ENCODE results near the gene FCHSD2.
"Not testable (repeated sequence)": the region's sequence is repeated elsewhere in the genome, so short reads cannot be mapped to it uniquely, and the experiment has no call there.

Gene FCHSD2

GRCh38 chr11:73055655-73056354, 86.3 kb downstream of the FCHSD2 start:
- no peak for DNase-seq

- DNase-seq, result no peak
These were observed 87.1 kb downstream of the FCHSD2 start for GRCh38 chr11:73055002-73055401.

GRCh38 chr11:73053964-73054363, 88.2 kb downstream of the FCHSD2 start:
- DNase-seq, result no peak

- no peak for DNase-seq
These were observed 93.7 kb downstream of the FCHSD2 start for GRCh38 chr11:73048446-73048845.

GRCh38 chr11:73047773-73048371, 94.2 kb downstream of the FCHSD2 start:
- DNase-seq, result no peak

- no peak for DNase-seq
These were observed 102.1 kb downstream of the FCHSD2 start for GRCh38 chr11:73040046-73040445.

- no peak for DNase-seq
These were observed 107.3 kb downstream of the FCHSD2 start for GRCh38 chr11:73034777-73035176.

- DNase-seq, result no peak
These were observed 107.8 kb downstream of the FCHSD2 start for GRCh38 chr11:73034331-73034730.

GRCh38 chr11:73030130-73030529, 112.0 kb downstream of the FCHSD2 start:
- no peak for DNase-seq

- no peak for DNase-seq
These were observed 112.7 kb downstream of the FCHSD2 start for GRCh38 chr11:73029403-73029802.

GRCh38 chr11:73028611-73029010, 113.5 kb downstream of the FCHSD2 start:
- no peak for DNase-seq

GRCh38 chr11:73027840-73028239, 114.3 kb downstream of the FCHSD2 start:
- not testable (repeated sequence) for DNase-seq

GRCh38 chr11:73024639-73025038, 117.5 kb downstream of the FCHSD2 start:
- no peak for DNase-seq

- no peak for DNase-seq
These were observed 122.1 kb downstream of the FCHSD2 start for GRCh38 chr11:73019996-73020395.

GRCh38 chr11:73019449-73019848, 122.7 kb downstream of the FCHSD2 start:
- DNase-seq, result no peak

- DNase-seq, result no peak
These were observed 123.3 kb downstream of the FCHSD2 start for GRCh38 chr11:73018856-73019255.

- no peak for DNase-seq
These were observed 124.9 kb downstream of the FCHSD2 start for GRCh38 chr11:73017024-73017751.

- DNase-seq, result no peak
These were observed 129.1 kb downstream of the FCHSD2 start for GRCh38 chr11:73013021-73013420.

GRCh38 chr11:73012121-73012863, 129.8 kb downstream of the FCHSD2 start:
- no peak for DNase-seq

GRCh38 chr11:73011126-73011817, 130.8 kb downstream of the FCHSD2 start:
- no peak for DNase-seq

GRCh38 chr11:73009972-73010371, 132.1 kb downstream of the FCHSD2 start:
- no peak for DNase-seq

- DNase-seq, result no peak
These were observed 138.0 kb downstream of the FCHSD2 start for GRCh38 chr11:73004088-73004487.

- DNase-seq, result no peak
These were observed 139.0 kb downstream of the FCHSD2 start for GRCh38 chr11:73003088-73003487.
